Karpas-422 (cell line): Measurements from ENCODE around the gene QRFPR. TPM values are rescaled to one million over a fixed set of nuclear protein-coding genes. Genes with fewer than 3 reads are reported as not detected.

ENCODE experiments used
- DNase-seq: peaks from one replicate; pipeline ENCODE4 v3.0.0-alpha.2; 2015
- H2AFZ ChIP-seq: fragments of 200-600 bp; sonication (generic); 2 replicates; pipeline ENCODE4 v1.6.1; 2014; ENCODE audit warnings: antibody characterized with exemption, low read length, mixed read lengths
- H3K27ac ChIP-seq: fragments of 200-600 bp; sonication (generic); 2 replicates; pipeline ENCODE4 v1.5.1; 2014; ENCODE audit warnings: mild to moderate bottlenecking, low read length, moderate library complexity
- H3K27me3 ChIP-seq: fragments of 200-600 bp; sonication (generic); 2 replicates; pipeline ENCODE4 v1.6.1; 2014; ENCODE audit warnings: low read length, mixed read lengths
- H3K36me3 ChIP-seq: fragments of 200-600 bp; sonication (generic); 2 replicates; pipeline ENCODE4 v1.6.1; 2014; ENCODE audit warnings: low read length, mixed read lengths; ENCODE audit not compliant: insufficient read depth
- H3K4me1 ChIP-seq: fragments of 200-600 bp; sonication (generic); 2 replicates; pipeline ENCODE4 v1.6.1; 2014; ENCODE audit warnings: mild to moderate bottlenecking, low read length, mixed read lengths
- H3K4me2 ChIP-seq: fragments of 200-600 bp; sonication (generic); 2 replicates; pipeline ENCODE4 v1.6.1; 2014; ENCODE audit warnings: low read length, low read depth, mild to moderate bottlenecking; ENCODE audit not compliant: poor library complexity, severe bottlenecking
- H3K4me3 ChIP-seq: fragments of 200-600 bp; sonication (generic); 2 replicates; pipeline ENCODE4 v1.5.1; 2014; ENCODE audit warnings: mild to moderate bottlenecking, antibody characterized with exemption, low read length, mixed read lengths
- H3K79me2 ChIP-seq: fragments of 200-600 bp; sonication (generic); 2 replicates; pipeline ENCODE4 v1.6.1; 2014; ENCODE audit warnings: mild to moderate bottlenecking, low read length, mixed read lengths
- H3K9ac ChIP-seq: fragments of 200-600 bp; sonication (generic); 2 replicates; pipeline ENCODE4 v1.6.0; 2014; ENCODE audit warnings: low read length
- H3K9me2 ChIP-seq: fragments of 200-600 bp; sonication (generic), shearing (Covaris generic); replicated peaks from 2 replicates; pipeline ENCODE4 v1.6.0; 2014; ENCODE audit warnings: mild to moderate bottlenecking, low read length, moderate library complexity; ENCODE audit not compliant: insufficient read depth
- H3K9me3 ChIP-seq: fragments of 300-700, 200-600 bp; sonication (generic); 2 replicates; pipeline ENCODE4 v1.6.1; 2014; ENCODE audit warnings: low read length, mixed read lengths
- H4K20me1 ChIP-seq: fragments of 200-600 bp; sonication (generic); 2 replicates; pipeline ENCODE4 v1.6.1; 2014; ENCODE audit warnings: mild to moderate bottlenecking, antibody characterized with exemption, low read length, low read depth; ENCODE audit not compliant: insufficient read depth
- total RNA-seq: library from RNA; depleted of rRNA; stranded (reverse); fragments of >200 nt; shearing (Covaris generic); gene quantifications from 2 replicates; pipeline ENCODE4 v1.2.3, GENCODE V29; 2014; ENCODE audit warnings: low replicate concordance

Gene QRFPR
- total RNA-seq, 1 experiment from 2014 or later, result not detected

DNA sequence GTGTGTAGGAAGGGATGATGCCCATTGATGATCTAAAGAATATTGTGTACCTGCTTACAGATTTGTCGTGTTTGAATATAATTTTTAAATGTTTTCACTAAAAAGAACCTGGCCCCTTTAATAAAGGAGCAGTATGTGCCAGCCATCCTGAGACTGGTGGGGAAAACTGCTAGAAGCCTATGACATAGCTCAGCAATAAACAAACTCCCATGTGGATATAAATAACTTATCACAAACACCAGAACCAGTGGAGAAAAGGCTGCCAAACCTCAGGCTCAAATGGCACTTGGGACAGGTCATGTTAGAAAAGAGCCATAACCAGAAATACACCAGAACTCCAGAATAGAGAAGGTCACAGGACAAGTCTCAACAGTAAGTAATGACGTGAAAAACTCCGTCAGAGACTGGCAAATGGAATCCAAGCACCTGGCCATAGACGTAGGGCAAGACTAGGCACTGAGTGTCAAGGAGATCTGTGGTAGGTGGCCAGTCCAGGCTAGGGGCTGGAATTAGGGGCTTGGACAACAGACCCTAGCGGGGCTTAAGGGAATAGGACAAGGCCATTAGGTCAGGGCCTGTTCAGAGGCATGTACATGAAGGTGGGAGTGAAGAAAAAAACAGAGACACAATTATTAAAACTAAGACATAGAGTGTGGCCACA, 11.7 kb upstream of the QRFPR start:
- Histone ChIP-seq H3K9me3 (no peaks in the 10 kb centered on the region), H3K27ac (no peak overlapping the region), H3K4me3 (no peak overlapping the region), H3K27me3 (no peaks in the 10 kb centered on the region), H3K79me2 (no peaks in the 10 kb centered on the region), H2AFZ (no peak overlapping the region), H3K4me1 (no peaks in the 10 kb centered on the region), H4K20me1 (no peaks in the 10 kb centered on the region), H3K9ac (no peak overlapping the region), H3K9me2 (no peaks in the 10 kb centered on the region), H3K4me2 (no peak overlapping the region), H3K36me3 (no peaks in the 10 kb centered on the region)
- DNase-seq, result no peak

GRCh38 chr4:121390335-121390734, 9.5 kb upstream of the QRFPR start:
- no peaks in the 10 kb centered on the region for H3K79me2 ChIP-seq
- no peak overlapping the region for H2AFZ ChIP-seq
- H3K27ac ChIP-seq, result no peak overlapping the region
- no peaks in the 10 kb centered on the region for H3K9me3 ChIP-seq
- H3K9ac ChIP-seq, result no peak overlapping the region
- no peaks in the 10 kb centered on the region for H3K27me3 ChIP-seq
- H3K36me3 ChIP-seq, result no peaks in the 10 kb centered on the region
- no peak overlapping the region for H3K4me3 ChIP-seq
- H4K20me1 ChIP-seq, result no peaks in the 10 kb centered on the region
- no peak overlapping the region for H3K4me2 ChIP-seq
- no peak for DNase-seq
- H3K4me1 ChIP-seq, result no peaks in the 10 kb centered on the region
- no peaks in the 10 kb centered on the region for H3K9me2 ChIP-seq

DNA sequence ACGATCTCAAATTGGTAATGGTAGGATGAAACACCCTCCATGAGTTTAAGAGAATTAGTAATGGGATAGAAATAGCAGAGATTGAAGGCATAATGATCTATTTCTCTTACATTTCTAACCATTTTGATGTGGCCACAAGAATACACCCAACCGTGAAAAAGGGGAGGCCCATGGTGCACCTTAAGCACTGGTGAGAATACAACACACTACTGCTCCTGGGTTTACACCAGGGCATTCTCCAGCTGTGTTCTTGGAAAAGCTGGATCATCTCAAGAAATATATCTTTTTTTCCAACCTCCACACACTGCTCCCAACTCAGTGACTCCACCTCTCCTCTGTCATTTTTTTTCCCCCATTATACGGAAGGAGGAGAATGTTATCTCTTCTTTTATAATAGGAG, 1.5 kb downstream of the QRFPR start:
- no peaks in the 10 kb centered on the region for H3K4me1 ChIP-seq
- no peak overlapping the region for H3K4me2 ChIP-seq
- H2AFZ ChIP-seq, result no peak overlapping the region
- no peaks in the 10 kb centered on the region for H3K9me3 ChIP-seq
- no peaks in the 10 kb centered on the region for H3K9me2 ChIP-seq
- no peak overlapping the region for H3K27ac ChIP-seq
- no peaks in the 10 kb centered on the region for H3K79me2 ChIP-seq
- no peaks in the 10 kb centered on the region for H3K36me3 ChIP-seq
- H3K4me3 ChIP-seq, result no peak overlapping the region
- H3K27me3 ChIP-seq, result no peaks in the 10 kb centered on the region
- H3K9ac ChIP-seq, result no peak overlapping the region
- no peaks in the 10 kb centered on the region for H4K20me1 ChIP-seq
- DNase-seq, result no peak

DNA sequence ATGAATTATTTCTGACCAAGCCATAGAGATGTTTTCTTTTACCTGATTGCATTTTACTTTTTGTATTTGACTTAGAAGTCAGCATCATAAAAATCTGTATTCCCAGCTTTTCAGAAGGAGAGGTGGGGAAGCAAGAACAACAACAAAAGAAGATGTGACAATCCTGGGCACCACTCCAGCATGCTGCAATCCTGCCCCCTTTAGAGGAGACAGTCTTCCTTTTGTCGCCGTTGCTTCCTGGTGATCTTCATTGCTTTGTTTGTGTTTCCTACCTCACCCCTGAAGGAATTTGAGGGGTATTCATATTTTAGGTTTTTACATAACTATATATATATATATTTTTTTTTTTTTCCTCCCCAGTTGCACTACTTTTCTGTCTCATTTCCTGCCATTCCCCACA, 3.7 kb downstream of the QRFPR start:
- no peak overlapping the region for H3K27ac ChIP-seq
- H3K9me3 ChIP-seq, result no peaks in the 10 kb centered on the region
- no peaks in the 10 kb centered on the region for H3K9me2 ChIP-seq
- H4K20me1 ChIP-seq, result no peaks in the 10 kb centered on the region
- H3K27me3 ChIP-seq, result no peaks in the 10 kb centered on the region
- H3K9ac ChIP-seq, result no peak overlapping the region
- H3K36me3 ChIP-seq, result no peaks in the 10 kb centered on the region
- H2AFZ ChIP-seq, result no peak overlapping the region
- no peaks in the 10 kb centered on the region for H3K4me1 ChIP-seq
- no peaks in the 10 kb centered on the region for H3K79me2 ChIP-seq
- no peak for DNase-seq
- H3K4me3 ChIP-seq, result no peak overlapping the region
- H3K4me2 ChIP-seq, result no peak overlapping the region

GRCh38 chr4:121376556-121376955, 4.3 kb downstream of the QRFPR start:
- no peaks in the 10 kb centered on the region for H3K27me3 ChIP-seq
- H2AFZ ChIP-seq, result no peak overlapping the region
- H3K79me2 ChIP-seq, result no peaks in the 10 kb centered on the region
- no peaks in the 10 kb centered on the region for H4K20me1 ChIP-seq
- no peak for DNase-seq
- H3K9ac ChIP-seq, result no peak overlapping the region
- H3K9me3 ChIP-seq, result no peaks in the 10 kb centered on the region
- no peaks in the 10 kb centered on the region for H3K4me1 ChIP-seq
- no peak overlapping the region for H3K4me2 ChIP-seq
- H3K27ac ChIP-seq, result no peak overlapping the region
- H3K4me3 ChIP-seq, result no peak overlapping the region
- H3K36me3 ChIP-seq, result no peaks in the 10 kb centered on the region
- no peaks in the 10 kb centered on the region for H3K9me2 ChIP-seq

DNA sequence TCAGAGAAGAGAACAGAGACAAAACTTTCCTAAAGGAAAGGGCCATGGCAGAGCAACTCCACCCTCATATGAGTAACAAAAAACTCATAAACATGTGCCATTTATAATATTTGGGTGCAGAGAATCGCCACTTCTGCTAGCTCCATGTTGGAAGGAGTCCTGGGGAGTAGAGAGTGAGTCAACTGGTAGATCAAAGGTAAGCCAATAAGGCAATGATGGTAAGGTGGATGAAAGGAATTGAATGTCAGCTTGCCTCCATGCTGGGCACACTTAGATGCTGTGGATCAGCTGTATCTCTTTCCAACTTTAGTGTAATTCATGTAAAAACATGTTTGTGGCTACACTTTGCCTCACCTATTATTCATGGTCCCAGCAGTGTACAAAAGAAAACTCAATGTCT, 4.7 kb downstream of the QRFPR start:
- no peaks in the 10 kb centered on the region for H3K36me3 ChIP-seq
- no peak overlapping the region for H3K4me2 ChIP-seq
- H2AFZ ChIP-seq, result no peak overlapping the region
- H3K9me2 ChIP-seq, result no peaks in the 10 kb centered on the region
- DNase-seq, result no peak
- H3K27me3 ChIP-seq, result no peaks in the 10 kb centered on the region
- no peaks in the 10 kb centered on the region for H3K4me1 ChIP-seq
- no peaks in the 10 kb centered on the region for H3K9me3 ChIP-seq
- H3K27ac ChIP-seq, result no peak overlapping the region
- H3K9ac ChIP-seq, result no peak overlapping the region
- no peaks in the 10 kb centered on the region for H4K20me1 ChIP-seq
- H3K4me3 ChIP-seq, result no peak overlapping the region
- no peaks in the 10 kb centered on the region for H3K79me2 ChIP-seq

GRCh38 chr4:121375262-121375661, 5.6 kb downstream of the QRFPR start:
- DNase-seq, result no peak
- H2AFZ ChIP-seq, result no peak overlapping the region

GRCh38 chr4:121373841-121374240, 7.0 kb downstream of the QRFPR start:
- no peaks in the 10 kb centered on the region for H3K79me2 ChIP-seq
- H3K4me2 ChIP-seq, result no peak overlapping the region
- no peak overlapping the region for H3K9ac ChIP-seq
- no peak overlapping the region for H3K27ac ChIP-seq
- H4K20me1 ChIP-seq, result no peaks in the 10 kb centered on the region
- H2AFZ ChIP-seq, result no peak overlapping the region
- H3K4me3 ChIP-seq, result no peak overlapping the region
- H3K36me3 ChIP-seq, result no peaks in the 10 kb centered on the region
- no peaks in the 10 kb centered on the region for H3K4me1 ChIP-seq
- no peaks in the 10 kb centered on the region for H3K9me2 ChIP-seq
- no peaks in the 10 kb centered on the region for H3K9me3 ChIP-seq
- no peak for DNase-seq
- H3K27me3 ChIP-seq, result no peaks in the 10 kb centered on the region

More at GRCh38 chr4:121375262-121375661, 5.6 kb downstream of the QRFPR start:
- Histone ChIP-seq H3K4me2 (no peak overlapping the region), H3K9ac (no peak overlapping the region), H3K36me3 (no peaks in the 10 kb centered on the region), H3K79me2 (no peaks in the 10 kb centered on the region), H3K4me3 (no peak overlapping the region), H4K20me1 (no peaks in the 10 kb centered on the region), H3K4me1 (no peaks in the 10 kb centered on the region), H3K27ac (no peak overlapping the region), H3K9me2 (no peaks in the 10 kb centered on the region), H3K27me3 (no peaks in the 10 kb centered on the region), H3K9me3 (no peaks in the 10 kb centered on the region)
